Measurements from ENCODE around the gene KHNYN. TPM values are rescaled to one million over a fixed set of nuclear protein-coding genes. Genes with fewer than 3 reads are reported as not detected.

Gene KHNYN
- total RNA-seq, 1 experiment from 2014 or later, result 31.1 TPM

DNA sequence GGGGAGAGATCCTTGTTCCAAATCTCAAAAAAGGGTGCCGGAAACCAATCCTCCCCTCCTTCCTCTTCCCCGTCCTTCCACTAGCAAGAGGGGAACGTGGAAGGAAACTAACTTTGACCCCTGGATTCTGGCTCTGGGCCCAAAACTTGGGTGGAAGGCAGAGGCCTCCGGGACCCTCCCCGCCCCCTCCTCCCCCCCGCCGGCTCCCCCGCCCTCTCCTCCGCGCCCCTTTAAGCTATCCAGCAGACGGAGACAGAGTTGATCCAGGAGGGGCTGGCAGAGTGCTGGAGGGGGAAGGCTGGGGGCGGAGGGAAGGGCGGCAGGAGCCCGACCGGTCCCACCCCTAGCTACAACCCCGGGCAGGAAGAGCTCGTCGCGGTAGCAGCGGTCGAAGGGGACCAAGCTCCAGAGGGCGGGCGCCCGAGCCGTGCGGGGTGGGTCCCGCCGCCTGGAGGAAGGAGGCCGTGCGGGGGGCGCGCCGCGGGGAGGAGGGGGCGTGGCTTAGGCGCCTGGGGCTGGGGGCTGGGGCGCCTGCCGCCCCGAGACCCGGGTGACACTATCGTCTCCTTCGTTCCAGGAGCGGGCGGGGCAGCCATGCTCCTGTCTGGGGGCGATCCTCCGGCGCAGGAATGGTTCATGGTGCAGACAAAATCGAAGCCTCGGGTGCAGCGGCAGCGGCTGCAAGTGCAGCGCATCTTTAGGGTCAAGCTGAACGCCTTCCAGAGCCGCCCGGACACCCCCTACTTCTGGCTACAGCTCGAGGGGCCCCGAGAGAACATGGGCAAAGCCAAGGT, 30.9 kb upstream of the KHNYN start, which contains the start of gene NYNRIN:
Gene NYNRIN, plus strand, starts transcription at position 351 of the 794 bp plus-strand sequence. Its CDS starts 244 bp downstream, at position 595.
- in situ Hi-C loops (cut with HindIII; ENCODE audit: low pct_unique_long_range_greater_than_20kb, low sequenced_read_pairs), result no loop called here
- DNase-seq (ENCODE audit: low read depth), result no peak

DNA sequence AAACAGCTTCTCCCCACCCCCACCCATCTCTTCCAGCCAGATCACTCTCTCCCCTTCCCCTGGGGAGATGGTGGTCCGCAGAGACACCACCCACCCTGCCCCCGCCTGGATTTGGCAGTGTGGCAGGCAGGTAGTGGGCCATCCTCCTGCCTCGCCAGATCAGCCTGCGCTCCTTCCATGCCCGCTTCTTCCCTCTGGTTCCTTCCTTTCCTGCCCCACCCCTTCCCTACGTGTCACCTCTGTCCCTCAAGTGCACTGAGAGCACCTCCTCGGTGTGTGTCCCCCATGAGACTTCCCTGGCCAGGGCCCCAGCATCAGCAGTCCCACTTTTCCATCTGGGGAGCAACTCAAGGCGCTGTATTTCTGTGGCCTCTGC, 30.3 kb upstream of the KHNYN start:
- in situ Hi-C loops (cut with HindIII; ENCODE audit: low pct_unique_long_range_greater_than_20kb, low sequenced_read_pairs), result no loop called here

DNA sequence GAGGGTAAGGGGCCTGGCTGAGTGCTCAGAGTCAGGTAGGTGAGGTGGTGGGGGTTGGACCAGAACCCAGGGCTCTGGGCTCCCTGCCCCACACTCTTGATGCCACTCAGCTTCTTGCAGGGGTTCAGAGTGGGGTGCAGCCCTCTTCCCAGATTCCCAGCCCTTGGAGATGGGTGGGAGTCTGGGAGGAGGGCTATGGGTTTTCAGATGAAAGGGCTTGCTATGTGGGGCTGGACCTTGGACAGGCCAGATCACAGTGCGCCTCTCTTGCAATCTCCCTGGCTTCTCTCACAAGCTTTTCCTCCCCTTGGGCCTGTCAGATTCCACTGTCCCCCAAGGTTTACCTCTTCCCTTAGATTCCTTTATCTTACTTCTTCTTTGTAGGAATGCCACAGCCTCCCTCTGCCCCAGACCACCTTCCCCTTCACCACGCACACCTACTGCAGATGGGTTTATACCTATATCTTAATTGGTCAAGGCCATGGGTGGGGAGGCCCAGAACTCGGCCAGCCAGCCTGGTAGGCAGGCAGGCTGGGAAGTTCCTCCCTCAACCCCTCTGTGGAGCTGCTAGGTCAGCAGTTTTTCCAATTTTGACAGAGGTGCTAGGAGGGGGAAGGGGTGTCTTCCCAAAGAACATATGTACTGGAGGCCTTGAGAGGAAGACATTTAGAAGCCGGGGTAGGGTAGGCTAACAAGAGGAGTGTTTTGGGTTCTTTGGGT, 29.6 kb upstream of the KHNYN start:
- no peak for DNase-seq (ENCODE audit: low read depth)
- in situ Hi-C loops (cut with HindIII; ENCODE audit: low pct_unique_long_range_greater_than_20kb, low sequenced_read_pairs), result no loop called here

More for the DNA sequence above, 30.3 kb upstream of the KHNYN start:
- DNase-seq (ENCODE audit: low read depth), result no peak

DNA sequence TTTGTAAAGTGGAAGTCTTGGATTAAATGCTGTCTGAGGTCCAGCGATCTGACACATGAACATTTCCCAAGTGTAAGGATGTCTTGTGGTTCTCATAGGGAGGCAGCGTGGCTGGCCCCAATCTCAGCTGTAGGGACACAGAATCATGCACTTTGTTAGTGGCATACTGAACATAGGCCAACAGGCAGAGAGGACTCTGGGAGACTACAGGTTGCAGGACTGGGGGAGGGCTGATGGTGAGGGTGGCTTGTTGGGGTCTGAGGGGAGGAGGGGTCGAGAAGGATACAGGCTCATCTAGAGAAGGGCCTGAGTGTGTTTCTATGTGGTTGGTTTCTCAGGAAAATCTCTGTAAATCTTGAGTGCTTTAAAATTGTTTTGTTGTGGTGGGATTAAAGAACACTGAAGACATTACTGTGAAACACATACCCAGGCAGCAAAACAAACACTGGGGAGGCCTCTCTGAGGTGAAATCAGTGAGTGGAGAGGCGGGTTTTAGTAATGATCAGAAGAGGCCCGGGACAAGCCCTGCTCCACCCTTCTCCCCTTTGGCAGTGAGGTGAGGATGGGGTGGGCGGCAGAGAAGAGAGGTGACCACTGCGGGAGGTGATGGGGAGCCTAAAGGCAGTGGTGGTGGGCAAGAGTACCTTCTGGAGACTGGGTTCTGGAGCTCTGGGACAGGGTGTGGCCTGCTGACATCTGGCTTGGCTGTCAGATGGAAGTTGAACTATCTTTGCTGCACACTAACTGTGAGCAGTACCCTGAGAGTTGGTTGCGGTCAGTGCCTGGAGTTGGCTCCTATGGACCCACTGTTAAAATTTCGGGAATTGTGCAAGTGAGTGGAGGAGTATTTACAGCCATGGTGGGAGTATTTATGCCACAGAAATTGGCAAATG, 27.7 kb upstream of the KHNYN start:
- in situ Hi-C loops (cut with HindIII; ENCODE audit: low pct_unique_long_range_greater_than_20kb, low sequenced_read_pairs), result no loop called here
- DNase-seq (ENCODE audit: low read depth), result no peak

DNA sequence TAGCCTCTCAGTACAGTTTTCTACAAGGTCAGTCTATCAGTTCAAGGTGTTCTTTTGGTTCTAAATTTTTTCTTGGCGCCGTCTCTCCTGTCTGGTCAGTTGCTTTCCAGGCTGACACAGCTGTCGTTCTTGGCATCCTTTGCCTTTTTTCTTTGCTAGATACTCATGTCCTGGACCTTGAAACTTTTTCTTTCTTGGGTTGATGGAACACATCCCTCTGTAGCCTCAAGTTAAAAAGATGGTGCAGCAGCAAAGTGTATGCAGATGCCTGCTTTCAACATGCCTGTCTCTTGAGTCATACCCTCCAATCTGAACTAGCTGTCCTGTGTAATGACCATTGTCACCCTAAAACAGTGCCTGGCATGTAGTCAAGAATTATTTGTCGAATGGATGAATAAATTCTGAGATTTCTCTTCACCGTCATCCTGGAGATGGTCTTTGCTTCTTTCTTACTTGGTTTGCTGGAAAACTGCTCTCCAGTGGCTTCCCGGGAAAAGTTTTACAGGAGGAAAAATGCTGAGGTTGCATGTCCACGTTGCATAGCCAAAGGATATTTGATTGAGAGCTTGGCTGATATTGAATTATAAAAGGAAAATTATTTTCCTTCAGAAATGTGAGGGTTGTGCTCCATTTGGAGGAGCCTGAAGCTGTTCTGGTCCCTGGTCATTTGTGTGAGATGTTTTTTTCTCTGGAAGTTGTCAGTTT, 26.3 kb upstream of the KHNYN start:
- no peak for DNase-seq (ENCODE audit: low read depth)
- in situ Hi-C loops (cut with HindIII; ENCODE audit: low pct_unique_long_range_greater_than_20kb, low sequenced_read_pairs), result no loop called here

DNA sequence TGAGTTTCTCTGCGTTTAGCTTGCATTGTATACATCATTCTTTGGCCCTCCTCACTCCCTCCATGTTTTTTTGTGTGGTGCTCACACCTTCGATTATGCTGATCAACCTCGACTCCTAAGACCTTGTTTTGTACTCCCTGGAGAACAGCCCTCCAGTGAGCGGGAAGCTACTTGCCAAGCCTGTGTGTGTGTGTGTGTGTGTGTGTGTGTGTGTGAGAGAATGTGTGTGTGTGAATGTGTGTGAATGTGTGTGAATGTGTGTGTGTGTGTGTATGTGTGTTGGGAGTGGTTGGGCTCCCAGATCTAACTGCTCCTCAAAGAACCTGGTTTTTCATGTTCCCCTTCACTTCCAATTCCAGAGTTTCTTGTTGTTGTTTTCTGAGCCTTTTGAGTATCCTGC, 24.9 kb upstream of the KHNYN start:
- in situ Hi-C loops (cut with HindIII; ENCODE audit: low pct_unique_long_range_greater_than_20kb, low sequenced_read_pairs), result no loop called here
- DNase-seq (ENCODE audit: low read depth), result no peak

DNA sequence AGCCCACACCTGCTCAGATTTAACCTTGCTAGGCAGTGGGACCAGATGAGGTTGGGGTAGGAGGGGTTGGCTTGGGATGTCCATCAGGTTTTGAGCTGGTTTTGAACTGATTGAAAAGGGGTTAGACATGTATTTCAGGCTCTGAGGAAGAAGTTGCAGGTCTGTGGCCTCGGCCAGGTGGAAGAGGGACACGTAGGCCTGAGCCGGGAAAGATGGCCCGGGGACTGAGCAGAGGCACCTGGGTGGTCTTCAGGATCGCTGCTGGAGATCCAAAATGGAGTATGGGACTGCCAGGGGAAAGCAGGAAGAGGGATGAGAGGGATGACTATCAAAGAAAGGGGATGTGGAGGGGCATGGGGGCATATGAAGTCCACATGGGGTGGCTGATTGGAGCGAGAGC, 23.3 kb upstream of the KHNYN start:
- DNase-seq (ENCODE audit: low read depth), result no peak
- in situ Hi-C loops (cut with HindIII; ENCODE audit: low pct_unique_long_range_greater_than_20kb, low sequenced_read_pairs), result no loop called here

DNA sequence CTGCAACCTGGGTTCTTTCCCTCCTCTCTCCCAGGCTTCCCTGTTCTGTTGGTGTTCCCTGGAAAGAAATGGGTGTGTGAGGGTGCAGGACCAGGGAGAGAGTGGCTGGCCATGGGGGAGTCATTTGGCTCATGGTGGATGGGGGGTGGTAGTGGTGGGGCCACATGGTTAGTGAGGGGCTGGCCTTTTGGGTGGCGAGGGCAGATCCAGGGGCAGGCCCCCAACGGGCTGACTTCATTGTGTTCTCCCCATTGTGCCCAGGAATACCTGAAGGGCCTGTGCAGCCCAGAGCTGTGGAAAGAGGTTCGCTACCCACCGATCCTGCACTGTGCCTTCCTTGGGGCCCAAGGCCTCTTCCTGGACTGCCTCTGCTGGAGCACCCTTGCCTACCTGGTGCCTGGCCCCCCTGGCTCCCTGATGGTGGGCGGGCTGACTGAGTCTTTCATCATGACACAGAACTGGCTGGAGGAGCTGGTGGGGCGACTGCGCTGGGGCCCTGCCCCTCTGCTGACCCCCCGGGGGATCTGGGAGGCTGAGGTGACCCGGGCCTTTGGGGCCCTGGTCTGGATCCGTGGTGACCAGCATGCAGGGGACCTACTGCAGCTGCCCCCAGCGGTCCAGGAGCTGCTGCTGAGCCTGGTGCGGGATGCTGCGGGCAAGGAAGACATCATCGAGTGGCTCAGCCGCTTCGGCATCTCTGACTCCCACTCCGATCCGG, 22.0 kb upstream of the KHNYN start:
- in situ Hi-C loops (cut with HindIII; ENCODE audit: low pct_unique_long_range_greater_than_20kb, low sequenced_read_pairs), result no loop called here

DNA sequence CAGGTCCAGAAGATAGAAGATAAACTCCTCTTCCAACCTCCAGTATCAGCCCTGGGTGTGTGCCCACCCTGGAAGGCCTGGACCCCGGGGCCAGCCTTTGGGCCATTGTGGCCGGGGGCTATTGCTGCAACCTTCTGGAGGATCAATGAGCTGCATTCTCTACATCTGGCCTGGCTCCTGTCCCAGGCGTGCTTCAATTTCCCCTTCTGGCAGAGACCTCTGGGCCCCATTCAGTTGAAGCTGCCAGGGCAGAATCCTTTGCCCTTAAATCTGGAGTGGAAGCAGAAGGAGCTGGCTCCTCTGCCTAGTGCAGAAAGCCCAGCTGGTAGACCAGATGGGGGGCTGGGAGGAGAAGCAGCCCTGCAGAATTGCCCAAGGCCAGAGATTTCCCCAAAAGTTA, 21.0 kb upstream of the KHNYN start:
- in situ Hi-C loops (cut with HindIII; ENCODE audit: low pct_unique_long_range_greater_than_20kb, low sequenced_read_pairs), result no loop called here

More for the DNA sequence above, 22.0 kb upstream of the KHNYN start:
- DNase-seq (ENCODE audit: low read depth), result no peak

DNA sequence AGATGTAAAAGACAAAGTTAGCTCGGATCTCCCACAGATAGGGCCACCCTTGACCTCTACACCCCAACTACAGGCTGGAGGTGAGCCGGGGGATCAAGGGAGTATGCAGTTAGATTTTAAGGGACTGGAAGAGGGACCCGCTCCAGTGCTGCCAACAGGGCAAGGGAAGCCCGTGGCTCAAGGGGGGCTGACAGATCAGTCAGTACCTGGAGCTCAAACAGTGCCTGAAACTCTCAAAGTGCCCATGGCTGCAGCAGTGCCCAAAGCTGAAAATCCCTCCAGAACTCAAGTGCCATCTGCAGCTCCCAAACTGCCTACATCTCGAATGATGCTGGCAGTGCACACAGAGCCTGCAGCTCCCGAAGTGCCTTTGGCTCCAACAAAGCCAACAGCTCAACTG, 20.6 kb upstream of the KHNYN start:
- no peak for DNase-seq (ENCODE audit: low read depth)
- in situ Hi-C loops (cut with HindIII; ENCODE audit: low pct_unique_long_range_greater_than_20kb, low sequenced_read_pairs), result no loop called here

More for the DNA sequence above, 21.0 kb upstream of the KHNYN start:
- no peak for DNase-seq (ENCODE audit: low read depth)

DNA sequence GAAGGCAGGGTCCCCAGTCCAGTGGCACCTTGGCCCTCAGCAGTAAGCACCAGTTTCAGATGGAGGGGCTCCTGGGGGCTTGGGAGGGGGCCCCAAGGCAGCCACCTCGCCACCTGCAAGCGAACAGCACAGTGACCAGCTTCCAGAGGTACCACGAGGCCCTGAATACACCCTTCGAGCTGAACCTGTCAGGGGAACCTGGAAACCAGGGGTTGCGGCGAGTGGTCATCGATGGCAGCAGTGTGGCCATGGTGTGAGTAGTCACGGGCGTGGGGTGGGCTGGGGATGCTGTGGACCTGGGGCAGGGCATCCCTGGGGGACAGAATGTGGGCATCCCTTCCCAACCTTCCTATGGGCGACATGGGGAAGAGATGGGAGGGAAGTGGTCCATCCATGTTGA, 19.8 kb upstream of the KHNYN start:
- no peak for DNase-seq (ENCODE audit: low read depth)
- in situ Hi-C loops (cut with HindIII; ENCODE audit: low pct_unique_long_range_greater_than_20kb, low sequenced_read_pairs), result no loop called here

DNA sequence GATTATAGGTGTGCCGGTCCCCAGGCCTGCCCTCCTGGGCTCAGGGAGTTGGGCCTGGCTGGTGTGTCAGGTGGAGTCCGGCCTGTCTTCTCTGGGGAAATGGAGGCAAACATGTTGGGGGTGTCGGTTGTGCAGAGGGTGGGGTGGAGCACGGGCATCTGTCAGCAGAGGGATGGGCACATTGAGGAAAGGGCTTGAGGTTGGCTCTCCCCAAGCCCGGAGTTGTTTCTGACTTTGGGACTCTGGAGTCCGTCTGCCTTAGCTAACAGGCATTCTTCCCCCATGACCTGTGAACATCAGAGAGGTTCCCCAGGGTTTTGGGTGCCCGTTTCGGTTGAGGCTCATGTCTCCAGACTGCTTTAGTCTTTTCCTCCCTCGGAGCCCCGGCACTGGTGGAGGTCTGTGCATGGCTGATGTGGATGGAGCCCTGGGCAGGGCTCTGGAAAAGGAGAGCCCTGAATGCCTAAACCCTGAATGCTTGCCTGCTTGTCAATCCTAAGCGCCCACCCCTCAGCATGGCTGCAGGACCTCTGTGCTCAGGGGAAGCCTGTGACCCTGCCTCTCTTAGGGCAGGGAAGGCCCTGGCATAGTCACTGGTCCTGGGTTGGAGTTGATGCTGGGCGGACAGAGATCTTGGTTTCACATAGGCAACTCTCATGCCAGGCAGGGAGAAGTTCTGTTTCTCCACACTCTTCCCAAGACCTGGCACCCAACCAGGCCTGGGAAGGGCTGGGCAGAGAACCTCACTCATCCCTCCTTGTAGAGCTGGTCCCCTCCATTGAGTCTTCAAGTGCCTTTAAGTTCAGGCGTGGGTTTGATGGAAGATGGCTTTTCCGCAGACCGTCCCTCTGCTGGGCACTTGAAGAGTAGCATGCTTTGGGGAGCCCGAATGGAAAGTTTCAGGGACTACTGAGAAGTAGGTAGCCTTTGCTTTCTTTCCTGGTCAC, 18.0 kb upstream of the KHNYN start:
- peak; percentile 8 for DNase-seq (ENCODE audit: low read depth)
- in situ Hi-C loops (cut with HindIII; ENCODE audit: low pct_unique_long_range_greater_than_20kb, low sequenced_read_pairs), result no loop called here

DNA sequence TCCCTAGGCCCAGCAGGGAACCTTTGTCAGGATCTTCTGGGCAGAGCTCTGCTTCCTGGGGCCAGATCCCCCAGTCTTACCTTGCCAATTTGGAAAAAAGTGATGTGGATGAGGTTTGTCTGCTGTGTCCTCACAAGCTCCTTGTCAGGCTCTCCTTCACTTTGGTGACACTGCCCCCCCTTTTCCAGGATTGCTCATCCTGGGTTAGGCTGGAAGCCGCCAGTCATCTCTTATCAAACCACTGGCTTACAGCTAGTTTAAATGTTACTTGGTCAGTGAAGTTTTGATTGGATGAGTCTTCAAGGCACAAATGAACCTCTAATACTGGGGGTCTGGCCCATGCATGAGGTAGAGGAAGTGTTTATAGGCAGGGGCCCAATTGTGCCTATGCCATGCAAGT, 15.7 kb upstream of the KHNYN start:
- in situ Hi-C loops (cut with HindIII; ENCODE audit: low pct_unique_long_range_greater_than_20kb, low sequenced_read_pairs), result no loop called here
- no peak for DNase-seq (ENCODE audit: low read depth)

DNA sequence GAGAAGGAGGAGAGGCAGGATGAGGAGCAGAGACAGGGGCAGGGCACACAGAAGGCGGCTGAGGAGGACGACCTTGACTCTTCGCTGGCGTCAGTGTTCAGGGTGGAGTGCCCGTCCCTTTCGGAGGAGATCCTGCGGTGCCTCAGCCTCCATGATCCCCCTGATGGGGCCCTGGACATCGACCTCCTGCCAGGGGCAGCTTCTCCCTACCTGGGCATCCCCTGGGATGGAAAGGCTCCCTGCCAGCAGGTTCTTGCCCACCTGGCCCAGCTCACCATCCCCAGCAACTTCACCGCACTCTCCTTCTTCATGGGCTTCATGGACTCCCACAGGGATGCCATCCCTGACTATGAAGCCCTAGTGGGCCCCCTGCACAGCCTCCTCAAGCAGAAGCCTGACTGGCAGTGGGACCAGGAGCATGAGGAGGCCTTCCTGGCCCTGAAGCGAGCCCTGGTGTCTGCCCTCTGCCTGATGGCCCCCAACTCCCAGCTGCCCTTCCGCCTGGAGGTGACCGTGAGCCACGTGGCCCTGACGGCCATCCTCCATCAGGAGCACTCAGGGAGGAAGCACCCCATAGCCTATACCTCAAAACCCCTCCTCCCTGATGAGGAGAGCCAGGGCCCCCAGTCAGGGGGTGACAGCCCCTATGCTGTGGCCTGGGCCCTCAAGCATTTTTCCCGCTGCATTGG, 14.9 kb upstream of the KHNYN start:
- no peak for DNase-seq (ENCODE audit: low read depth)
- in situ Hi-C loops (cut with HindIII; ENCODE audit: low pct_unique_long_range_greater_than_20kb, low sequenced_read_pairs), result no loop called here

DNA sequence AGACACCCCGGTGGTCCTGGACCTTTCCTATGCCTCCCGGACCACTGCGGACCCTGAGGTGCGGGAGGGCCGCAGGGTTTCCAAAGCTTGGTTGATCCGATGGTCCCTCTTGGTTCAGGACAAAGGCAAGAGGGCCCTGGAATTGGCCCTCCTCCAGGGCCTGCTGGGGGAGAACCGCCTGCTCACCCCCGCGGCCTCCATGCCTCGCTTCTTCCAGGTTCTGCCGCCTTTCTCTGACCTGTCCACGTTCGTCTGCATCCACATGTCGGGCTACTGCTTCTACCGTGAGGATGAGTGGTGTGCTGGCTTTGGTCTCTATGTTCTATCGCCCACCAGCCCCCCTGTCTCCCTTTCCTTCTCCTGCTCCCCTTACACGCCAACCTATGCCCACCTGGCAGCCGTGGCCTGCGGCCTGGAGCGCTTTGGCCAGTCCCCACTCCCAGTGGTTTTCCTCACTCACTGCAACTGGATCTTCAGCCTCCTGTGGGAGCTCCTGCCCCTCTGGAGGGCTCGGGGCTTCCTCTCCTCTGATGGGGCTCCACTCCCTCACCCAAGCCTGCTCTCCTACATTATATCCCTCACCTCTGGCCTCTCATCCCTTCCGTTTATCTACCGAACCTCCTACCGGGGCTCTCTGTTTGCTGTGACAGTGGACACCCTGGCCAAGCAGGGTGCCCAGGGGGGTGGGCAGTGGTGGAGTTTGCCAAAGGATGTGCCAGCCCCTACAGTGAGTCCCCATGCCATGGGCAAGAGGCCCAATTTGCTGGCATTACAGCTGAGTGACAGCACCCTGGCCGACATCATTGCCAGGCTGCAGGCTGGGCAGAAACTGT, 14.1 kb upstream of the KHNYN start:
- DNase-seq (ENCODE audit: low read depth), result no peak
- in situ Hi-C loops (cut with HindIII; ENCODE audit: low pct_unique_long_range_greater_than_20kb, low sequenced_read_pairs), result no loop called here

Measured in Caki2 (cell line).